GM21447 (cell line): ENCODE data around the gene ANKRD6.
"Not testable (repeated sequence)": the region's sequence is repeated elsewhere in the genome, so short reads cannot be mapped to it uniquely, and the experiment has no call there.

ENCODE experiments used
- ATAC-seq: cut with Tn5 transposase; IDR thresholded peaks from one replicate; pipeline ENCODE4 v1.9.1; 2021; ENCODE audit not compliant: unreplicated experiment

ANKRD6 gene

DNA sequence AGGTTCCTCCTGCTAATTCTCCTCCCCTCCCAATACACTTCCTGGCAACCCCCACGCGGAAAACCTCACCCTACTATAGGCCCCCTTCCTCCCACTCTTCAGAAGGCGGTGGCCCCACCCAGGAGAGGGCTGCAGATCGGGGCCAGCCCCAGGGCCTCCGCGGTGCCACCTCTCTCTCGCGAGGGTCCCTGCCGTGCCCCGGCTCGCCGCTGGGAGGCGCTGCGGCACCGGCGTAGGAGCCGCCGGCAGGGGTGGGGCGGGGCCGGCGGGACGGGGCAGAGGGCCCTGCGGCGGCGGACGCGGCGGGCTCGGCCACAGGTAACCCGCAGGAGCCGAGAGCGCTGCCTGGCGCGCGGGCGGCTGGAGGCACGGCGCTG is at the start of gene ANKRD6:
Gene ANKRD6 (plus strand): TSS at position 278 of the 377 bp plus-strand sequence. CDS start 133,825 bp downstream, outside the sequence.
- peak; percentile 85 for ATAC-seq

DNA sequence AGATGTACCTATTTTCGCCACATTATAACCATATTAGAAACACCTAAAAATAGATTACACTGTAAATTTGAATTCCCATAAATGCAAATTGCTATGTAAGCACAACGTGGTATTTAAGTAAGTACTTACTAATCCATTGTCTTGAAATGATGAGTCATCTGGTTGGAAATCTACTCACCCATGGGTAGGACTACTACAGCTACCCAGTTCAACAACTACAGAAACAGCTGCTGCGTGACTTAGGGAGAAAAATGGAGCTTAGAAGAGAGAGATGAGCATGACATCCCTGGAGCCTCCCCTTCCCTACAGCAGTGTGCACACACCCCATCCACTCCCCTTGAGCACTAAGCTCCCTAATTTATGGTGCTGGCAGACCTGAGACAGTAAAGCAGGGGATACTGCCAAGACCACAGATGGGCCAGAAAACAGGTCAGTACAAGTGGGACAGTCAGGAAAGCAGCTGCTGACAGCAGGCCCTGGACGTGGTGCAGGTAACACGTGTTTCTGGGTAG is 47.7 kb upstream of the ANKRD6 start:
- no peak for ATAC-seq

DNA sequence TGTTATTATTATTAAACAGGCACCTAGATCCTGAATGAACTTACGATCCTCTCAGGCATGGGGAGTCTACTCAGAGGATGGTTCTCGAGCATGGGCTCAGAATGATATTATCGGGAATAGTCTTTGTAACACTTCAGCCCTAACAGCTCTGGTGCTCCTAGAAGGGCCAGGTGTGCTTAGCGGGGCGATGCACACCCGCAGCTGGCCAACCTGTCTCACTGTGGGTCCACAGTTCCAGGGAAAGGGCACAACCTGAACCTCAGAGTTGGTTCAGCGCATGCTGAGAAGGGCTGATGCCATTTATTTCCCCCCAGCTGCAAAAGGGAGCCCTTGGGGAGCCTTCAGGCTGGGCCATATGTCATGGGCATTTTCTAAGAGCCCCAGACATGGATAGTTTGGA is 47.1 kb upstream of the ANKRD6 start:
- ATAC-seq = no peak

DNA sequence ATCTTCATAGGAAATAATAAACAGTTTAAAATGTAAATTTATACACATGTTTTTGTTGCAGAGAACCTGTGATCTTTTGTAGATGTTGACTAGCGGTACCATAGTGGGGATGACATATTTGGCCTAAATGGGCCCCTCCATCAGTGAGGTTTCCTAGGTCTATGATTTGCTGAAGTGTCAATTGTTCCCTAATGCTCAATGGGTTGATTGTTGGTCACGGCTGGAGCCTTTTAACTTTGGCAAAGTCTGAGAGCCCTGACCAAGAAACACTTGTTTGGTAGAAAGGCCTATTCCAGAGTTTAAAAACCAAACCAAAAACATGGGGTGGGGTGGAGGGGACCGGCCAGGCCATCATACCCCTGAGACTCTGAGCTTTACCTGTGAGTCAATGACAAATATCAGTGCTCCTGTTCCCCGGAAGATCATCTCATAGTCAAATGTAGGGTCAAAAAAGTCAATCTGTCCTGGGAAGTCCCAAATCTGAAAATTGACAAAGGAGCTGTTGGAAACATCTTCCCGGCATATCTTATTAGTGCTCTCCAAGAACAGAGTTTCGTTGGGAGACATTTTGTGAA is 45.9 kb upstream of the ANKRD6 start:
- ATAC-seq = peak; percentile 28

DNA sequence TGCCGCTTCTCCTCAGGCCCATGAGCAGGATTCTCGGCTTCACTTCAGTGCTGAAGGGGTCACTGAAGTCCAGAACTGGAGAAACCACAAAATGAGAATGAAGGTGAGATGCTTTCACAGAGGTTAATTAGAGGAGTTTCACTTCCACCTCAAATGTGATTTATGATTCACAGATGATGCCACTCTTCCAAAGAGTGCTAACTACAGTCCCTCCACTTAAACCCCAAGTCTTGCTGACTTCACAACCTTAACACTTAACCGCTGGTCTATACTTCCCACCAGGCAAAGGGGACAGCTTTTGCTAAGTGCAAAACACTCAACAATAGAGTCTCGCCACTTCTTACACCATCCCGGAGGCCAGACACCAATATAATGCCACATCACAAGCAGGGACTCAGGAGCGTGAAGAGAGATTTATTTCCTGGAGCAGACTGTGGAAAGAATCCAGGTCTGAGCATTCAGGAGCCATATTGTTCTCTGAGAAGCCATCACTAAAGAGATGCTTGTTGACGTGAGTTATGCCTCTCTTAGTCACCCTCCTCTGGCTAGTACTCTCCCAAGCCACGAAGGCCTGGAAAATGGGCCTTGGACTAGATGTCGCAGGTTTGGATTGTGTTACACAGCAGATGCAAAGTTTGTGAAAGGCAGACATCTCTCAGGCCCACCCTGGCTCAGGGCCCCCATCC is 45.3 kb upstream of the ANKRD6 start:
- peak; percentile 96 for ATAC-seq

DNA sequence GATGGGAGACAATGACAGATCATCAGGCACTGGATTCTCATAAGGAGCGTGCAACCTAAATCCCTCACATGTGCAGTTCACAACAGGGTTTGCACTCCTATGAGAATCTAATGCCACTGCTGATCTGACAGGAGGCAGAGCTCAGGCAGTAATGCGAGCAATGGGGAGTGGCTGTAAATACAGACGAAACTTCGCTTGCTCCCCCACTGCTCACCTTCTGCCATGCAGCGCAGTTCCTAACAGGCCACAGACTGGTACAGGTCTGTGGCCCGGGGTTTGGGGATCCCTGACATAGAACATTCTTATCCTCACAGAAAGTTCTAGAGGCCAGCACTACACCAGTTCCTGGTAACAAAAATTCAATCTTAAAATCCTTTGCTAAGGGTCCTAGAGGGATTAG is 44.1 kb upstream of the ANKRD6 start:
- ATAC-seq = no peak

DNA sequence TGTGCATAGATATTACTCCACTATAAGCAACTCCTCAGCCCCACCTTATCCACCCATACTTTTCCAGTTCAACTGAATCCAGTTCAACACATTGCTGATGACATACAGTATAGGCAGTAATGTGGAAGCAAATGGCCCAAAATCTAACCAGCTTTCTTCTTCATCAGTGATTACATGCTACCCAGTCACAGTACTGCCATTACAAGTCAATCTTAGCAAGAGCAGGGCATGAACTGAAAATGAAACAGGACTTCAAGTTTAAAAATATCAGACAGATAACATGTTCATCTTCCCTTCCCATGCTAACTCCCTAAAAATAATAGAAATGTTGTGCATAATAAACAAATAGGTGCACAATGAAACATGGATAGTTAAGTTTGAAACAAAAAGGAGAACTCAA is 40.1 kb upstream of the ANKRD6 start:
- ATAC-seq = peak; percentile 53

DNA sequence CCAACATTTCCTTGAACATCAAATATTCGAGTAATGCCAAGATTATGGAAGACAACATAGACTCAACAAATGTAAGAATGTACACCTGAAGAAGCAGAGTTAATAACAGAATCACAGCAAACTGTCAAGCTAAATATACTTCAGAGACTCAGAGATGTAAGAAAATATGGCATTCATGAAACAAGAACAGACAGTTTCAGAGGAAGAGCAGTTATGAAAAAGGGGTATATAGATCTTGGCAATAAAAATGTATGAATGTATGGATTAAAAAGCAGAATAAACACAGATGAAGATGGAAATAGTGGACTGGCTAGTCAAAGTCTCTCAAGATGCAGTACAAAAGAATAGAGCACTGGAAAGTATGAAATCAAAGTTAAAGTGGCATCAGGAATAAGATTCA is 39.3 kb upstream of the ANKRD6 start:
- ATAC-seq = no peak

DNA sequence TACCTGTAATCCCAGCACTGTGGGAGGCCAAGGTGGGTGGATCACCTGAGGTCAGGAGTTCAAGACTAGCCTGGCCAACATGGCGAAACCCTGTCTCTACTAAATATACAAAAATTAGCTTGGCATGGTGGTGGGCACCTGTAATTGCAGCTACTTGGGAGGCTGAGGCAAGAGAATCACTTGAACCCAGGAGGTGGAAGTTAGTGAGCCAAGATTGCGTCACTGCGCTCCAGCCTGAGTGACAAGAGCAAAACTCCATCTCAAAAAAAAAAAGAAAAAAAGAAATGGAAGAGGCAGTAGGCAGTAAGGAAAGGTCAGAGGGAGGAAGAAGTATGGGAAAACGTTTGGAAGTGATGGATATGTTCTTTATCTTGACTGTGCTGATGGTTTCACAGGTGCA is 35.1 kb upstream of the ANKRD6 start:
- not testable (repeated sequence) for ATAC-seq

DNA sequence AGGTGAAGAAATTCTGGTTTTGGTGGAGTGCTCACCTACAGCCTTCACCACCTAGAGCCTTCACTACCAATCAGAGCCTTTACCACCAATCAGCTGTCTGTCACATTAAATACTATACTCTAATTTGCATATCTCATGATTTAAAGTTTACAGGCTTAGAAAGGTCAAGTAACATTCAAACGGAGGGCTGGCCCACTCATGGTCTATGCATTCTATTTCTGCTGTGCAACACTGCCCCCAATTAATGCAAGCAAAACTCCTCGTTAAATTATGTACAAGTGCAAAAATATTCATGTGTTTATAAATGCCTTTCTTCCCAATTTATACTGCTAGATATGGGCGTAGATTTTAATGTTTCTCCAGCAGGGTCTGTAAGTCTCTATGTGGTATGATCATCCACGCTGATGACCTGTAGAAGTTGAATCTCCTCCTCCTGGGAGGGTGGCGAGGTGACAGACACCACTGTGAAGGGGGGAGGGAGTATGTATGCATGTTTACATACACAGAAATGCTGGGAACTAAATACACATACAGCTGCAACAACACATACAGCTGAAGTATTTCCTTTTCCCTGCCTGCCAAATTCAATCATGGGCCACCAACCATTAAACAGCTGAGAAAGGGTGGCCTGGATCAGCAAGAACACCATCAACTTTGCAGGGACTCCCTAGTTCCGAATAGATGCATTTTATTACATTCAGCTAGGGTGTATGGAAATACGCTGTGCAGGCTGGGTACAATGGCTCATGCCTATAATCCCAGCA is 34.0 kb upstream of the ANKRD6 start:
- ATAC-seq = no peak

DNA sequence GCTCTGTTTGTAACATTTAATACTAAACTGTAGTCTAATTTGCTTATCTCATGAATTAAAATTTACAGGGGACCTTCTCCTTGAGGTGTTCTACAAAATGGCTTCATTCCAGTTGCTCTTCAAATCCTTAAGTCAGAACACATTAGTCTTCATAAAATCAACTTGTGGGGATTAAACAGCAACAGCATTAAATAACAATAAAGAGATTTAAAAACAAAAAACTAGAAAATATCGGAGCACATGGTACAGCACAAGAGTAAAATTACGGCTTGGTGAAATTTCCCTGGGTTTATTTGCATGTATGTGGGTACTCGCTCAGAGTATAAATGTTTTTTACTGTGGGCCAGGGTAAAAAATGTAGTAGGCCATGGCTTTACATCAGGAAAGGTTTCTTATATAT is 32.9 kb upstream of the ANKRD6 start:
- ATAC-seq = no peak

DNA sequence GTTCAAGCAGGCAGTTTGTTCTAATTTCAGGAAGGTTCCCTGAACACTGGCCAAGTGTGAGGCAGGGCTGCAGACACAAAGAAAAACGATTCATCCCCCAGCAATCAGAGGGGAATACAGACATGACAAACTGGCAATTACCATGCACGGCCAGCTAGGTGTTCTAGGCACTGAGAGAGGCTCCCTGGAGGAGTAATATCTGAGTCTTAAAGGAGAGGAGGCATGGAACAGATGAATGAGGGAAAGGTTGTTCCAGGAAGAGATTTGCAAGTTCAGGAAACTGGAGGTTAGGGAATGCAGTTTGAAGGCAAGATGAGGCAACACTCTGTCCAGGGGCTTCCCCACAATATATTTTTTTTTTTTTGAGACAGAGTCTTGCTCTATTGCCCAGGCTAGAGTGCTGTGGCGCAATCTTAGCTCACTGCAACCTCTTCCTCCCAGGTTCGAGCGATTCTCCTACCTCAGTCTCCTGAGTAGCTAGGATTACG is 32.0 kb upstream of the ANKRD6 start:
- no peak for ATAC-seq

DNA sequence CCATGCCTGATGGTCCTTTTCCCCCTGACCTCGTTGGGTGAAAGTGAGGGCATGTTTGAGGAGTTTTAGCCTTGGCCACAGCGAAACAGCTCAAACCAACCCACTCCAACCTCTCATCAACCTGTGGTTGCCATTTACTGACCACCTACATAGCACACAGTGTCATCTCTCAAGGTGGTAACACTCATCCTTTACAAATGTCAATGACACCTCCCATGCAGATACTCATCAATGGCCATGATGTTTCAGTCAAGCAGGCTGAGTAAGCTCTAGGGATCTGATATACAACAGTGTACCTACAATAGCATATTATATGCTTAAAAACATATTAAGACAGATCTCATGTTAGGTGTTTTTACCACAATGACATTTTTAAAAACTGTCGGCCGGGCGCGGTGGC is 30.2 kb upstream of the ANKRD6 start:
- no peak for ATAC-seq

DNA sequence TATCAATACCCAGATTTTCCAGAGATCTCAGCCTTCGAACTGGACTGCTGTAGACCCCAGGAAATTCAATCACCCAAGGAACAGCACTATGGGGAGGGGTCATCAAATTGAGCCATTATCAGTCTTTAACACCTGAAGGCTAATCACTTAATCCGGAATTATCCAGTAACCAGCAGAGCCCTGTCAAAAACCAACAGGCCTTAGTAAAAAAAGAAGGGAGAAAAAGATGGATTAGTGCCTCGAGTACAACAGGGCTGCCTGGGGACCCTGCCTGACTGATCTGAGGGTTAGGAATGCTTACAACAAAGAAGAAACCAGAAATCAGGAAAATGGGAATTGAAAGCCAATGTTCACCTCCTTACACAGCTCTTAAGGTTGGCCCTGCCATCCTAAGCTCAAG is 28.4 kb upstream of the ANKRD6 start:
- no peak for ATAC-seq

DNA sequence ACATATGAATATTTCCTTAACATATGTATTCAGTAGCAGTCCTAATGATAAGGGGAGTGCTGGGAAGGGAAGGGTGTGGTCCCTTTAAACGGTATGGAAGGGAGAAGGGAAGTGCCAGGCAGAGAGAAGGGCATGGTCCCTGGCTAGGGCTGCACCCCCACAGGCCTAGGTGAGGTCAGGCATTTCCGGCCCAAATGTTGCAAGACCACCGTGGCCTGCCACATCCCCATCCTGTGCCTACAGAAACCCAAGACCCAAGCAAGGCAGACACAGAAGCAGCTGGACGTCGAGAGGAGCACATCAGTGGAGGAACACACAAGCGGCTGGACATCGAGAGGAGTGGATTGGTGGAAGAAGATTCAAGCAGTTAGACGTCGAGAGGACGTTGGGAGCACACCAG is 26.8 kb upstream of the ANKRD6 start:
- ATAC-seq = no peak

DNA sequence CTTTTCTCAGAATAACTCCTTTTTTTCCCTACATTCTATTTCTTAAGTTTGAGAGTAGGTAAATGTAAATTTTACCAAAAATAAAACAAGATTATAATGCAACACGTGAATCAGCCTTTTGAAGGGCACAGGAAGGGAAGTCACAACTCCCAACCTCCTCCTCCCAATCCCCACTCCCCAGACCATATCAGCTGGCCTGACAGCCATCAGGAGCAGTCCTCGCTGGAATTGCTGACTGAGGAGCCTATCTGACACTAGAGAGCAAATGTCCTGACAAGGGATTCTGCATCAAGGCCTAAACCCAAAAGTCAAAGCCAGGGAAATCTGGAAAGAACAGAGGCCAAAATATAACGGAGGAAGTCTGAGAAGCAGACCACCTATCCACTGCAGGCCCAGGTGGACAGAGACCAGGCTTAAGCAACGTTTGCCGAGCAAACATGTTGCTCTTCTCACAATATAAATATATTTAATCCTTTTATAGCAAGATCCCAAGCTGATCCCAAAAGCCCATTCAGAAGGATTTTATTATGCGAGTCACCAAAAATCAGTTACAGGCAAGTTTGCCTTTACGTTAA is 23.4 kb upstream of the ANKRD6 start:
- no peak for ATAC-seq

DNA sequence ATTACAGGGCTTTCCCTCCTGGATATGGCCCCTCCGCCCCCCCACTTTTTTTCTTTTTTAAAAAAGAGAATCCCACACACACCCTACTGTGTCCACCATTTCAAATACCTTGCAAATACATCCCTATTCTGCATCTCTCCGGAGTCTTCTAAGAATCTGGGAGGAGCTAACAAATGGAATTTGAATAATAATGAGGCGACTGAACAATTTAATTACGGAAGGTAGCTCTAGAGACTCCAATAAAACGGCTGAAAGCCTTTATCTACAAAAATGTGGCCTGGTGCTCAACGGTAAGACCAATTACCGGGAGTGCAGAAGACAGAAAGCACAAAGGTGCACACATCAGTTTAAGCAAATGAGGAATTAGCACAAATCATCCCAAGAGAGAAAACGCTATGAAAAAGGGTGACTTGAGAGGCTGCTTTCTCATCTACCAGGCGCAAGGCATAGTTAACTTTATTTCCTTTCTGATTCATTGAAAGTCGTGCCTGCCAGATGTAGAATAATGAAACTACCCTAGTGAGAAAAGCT is 22.7 kb upstream of the ANKRD6 start:
- no peak for ATAC-seq

DNA sequence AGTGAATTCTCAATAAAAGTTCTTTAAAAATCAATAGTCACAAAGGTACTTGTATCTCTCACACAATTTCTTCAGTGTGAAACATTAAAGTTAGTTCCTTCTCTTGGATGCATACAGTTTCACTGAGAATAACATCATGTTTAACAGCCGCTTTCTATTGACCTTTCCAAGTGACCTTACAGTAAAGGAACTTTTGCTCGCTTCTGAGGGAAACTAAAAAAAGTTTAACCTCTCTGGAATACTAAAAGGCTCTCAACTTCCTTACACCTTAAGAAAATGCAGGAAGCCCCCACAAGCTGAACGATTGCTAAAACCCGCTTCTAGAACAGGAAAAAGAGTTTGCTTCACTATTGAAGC is 22.2 kb upstream of the ANKRD6 start:
- ATAC-seq = no peak

DNA sequence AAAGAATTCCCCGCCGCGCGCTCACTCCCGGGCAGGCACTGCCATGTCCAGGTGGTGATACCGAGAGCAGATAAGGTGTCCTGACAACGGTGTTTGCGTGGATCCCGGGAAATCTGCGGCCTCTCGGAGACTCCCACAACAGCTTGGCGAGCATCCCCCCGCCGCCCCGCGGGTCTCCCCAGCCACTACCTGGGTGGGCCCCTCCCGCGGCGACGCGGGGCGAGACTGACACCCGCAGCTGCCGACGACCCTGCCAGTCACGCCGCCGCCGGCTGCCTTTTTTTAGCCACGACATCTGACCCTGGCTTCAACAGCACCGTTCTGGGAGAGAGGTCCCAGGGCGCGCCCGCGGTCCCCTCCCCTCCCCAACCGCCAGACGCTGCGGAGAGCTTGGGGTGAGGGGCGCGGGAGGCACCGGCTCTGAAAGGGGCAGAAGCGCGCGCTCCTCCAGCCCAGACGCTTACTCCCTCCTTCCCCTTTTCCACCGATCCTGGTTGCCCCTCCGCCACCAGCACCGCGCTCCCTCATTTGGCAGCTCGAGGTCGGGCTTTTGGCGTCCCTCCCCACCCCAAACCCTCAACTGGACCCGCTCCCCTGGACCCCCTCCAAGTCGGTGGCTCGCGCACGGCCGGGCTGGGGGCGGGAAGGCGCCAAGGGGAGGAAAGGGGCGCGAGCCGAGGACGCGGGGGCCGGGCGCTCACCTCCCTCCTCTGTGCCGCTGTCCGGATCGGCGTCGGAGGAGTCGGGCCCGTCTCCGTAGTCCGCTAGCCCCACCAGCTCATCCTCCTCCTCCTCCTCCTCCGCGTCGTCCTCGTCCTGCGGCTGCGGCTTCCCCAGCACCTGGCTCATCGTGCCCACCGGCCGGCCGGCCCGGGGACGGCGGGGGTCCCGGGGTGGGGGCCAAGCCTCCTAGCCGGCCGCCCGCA is 21.5 kb upstream of the ANKRD6 start:
- peak; percentile 38 for ATAC-seq
